B cell (primary cell): ENCODE results near the gene RERE. TPM values are rescaled to one million over a fixed set of nuclear protein-coding genes. Genes with fewer than 3 reads are reported as not detected.

ENCODE experiments used
- ATAC-seq: fragments of 200-7000 bp; cut with Tn5 transposase; one replicate; pipeline ENCODE4 v1.10.0; 2021; ENCODE audit warnings: low read depth, mild to moderate bottlenecking, moderate number of reproducible peaks, moderate library complexity
- CTCF ChIA-PET: fragments of 350-600 bp; sonication (Branson Sonifier 250); formaldehyde crosslinking; loops from one replicate; lab custom pipeline; 2021; ENCODE audit warnings: antibody characterized with exemption, inconsistent platforms; lab: Charles Lee
- POLR2A ChIA-PET: fragments of 350-600 bp; sonication (Branson Sonifier 250); formaldehyde crosslinking; loops from one replicate; lab custom pipeline; 2021; ENCODE audit warnings: antibody characterized with exemption; lab: Charles Lee
- DNase-seq: peaks from one replicate; pipeline ENCODE4 v3.0.0; 2013
- H2AFZ ChIP-seq: 2 replicates; pipeline ENCODE4 v1.6.1; 2012; ENCODE audit warnings: mild to moderate bottlenecking, low read depth, low read length; ENCODE audit not compliant: insufficient read depth, poor library complexity, severe bottlenecking
- H3K27ac ChIP-seq, 2 donors: 1 replicate in 1 of 2; 2 replicates in 1 of 2; pipeline ENCODE4 v1.5.1; 2012 to 2013; ENCODE audit warnings: low read length in 2 of 2, mild to moderate bottlenecking in 2 of 2, moderate library complexity in 1 of 2
- H3K27me3 ChIP-seq, 4 experiments: fragments of 200-600 bp in 1 of 4; sonication (generic) in 1 of 4; replicated peaks in 1 of 4; 1 replicate in 2 of 4; 2 replicates in 2 of 4; pipeline versions ENCODE4 v1.6.1 to v1.7.0; 2013 to 2016; ENCODE audit warnings: low read length in 3 of 4, mild to moderate bottlenecking in 2 of 4, mixed read lengths in 1 of 4, moderate library complexity in 1 of 4; ENCODE audit not compliant: insufficient read depth in 4 of 4, control insufficient read depth in 3 of 4; ENCODE audit errors: control extremely low read depth in 1 of 4
- H3K36me3 ChIP-seq, 2 experiments: replicated peaks in 1 of 2; 1 replicate in 1 of 2; 2 replicates in 1 of 2; pipeline versions ENCODE4 v1.6.1 to v1.7.1; 2013; ENCODE audit warnings: low read length in 1 of 2; ENCODE audit not compliant: insufficient read depth in 2 of 2, control insufficient read depth in 1 of 2; ENCODE audit errors: control extremely low read depth in 1 of 2, extremely low read depth in 1 of 2
- H3K4me1 ChIP-seq, 2 donors: fragments of 200-600 bp in 1 of 2; sonication (generic) in 1 of 2; 1 replicate in 1 of 2; 2 replicates in 1 of 2; pipeline versions ENCODE4 v1.5.1 to v1.6.1; 2013 to 2017; ENCODE audit warnings: low read length in 2 of 2; ENCODE audit not compliant: control insufficient read depth in 2 of 2, insufficient read depth in 2 of 2
- H3K4me2 ChIP-seq: replicated peaks from 2 replicates; pipeline ENCODE3; 2012; ENCODE audit warnings: mild to moderate bottlenecking, low read depth, low read length; ENCODE audit not compliant: poor library complexity, severe bottlenecking
- H3K4me3 ChIP-seq, 5 experiments: fragments of 200-600 bp in 1 of 5; sonication (generic) in 1 of 5; 1 replicate in 3 of 5; 2 replicates in 2 of 5; pipeline versions ENCODE4 v1.5.1 to v1.7.0; 2011 to 2016; ENCODE audit warnings: low read length in 4 of 5, mild to moderate bottlenecking in 4 of 5, low read depth in 2 of 5, control low read depth in 1 of 5, moderate library complexity in 1 of 5; ENCODE audit not compliant: insufficient read depth in 1 of 5; ENCODE audit errors: control extremely low read depth in 1 of 5, extremely low read depth in 1 of 5
- H3K79me2 ChIP-seq: fragments of 200-600 bp; sonication (generic); one replicate; pipeline ENCODE4 v1.6.0; 2016; ENCODE audit warnings: low read length; ENCODE audit not compliant: control insufficient read depth, insufficient read depth
- H3K9ac ChIP-seq: fragments of 200-600 bp; sonication (generic); 2 replicates; pipeline ENCODE4 v1.6.1; 2017; ENCODE audit warnings: mild to moderate bottlenecking, low read length, moderate library complexity
- H3K9me3 ChIP-seq, 3 donors: one replicate each; pipeline versions ENCODE4 v1.6.1 to v1.7.1; 2013; ENCODE audit warnings: low read length in 2 of 3; ENCODE audit not compliant: control insufficient read depth in 2 of 3, insufficient read depth in 1 of 3; ENCODE audit errors: control extremely low read depth in 1 of 3
- H4K20me1 ChIP-seq: 2 replicates; pipeline ENCODE4 v1.6.0; 2012; ENCODE audit warnings: mild to moderate bottlenecking, low read length; ENCODE audit not compliant: insufficient read depth, control insufficient read depth, poor library complexity, severe bottlenecking
- H3K27ac Mint-ChIP-seq: one replicate; pipeline ENCODE4 v1.8.0; 2021; ENCODE audit warnings: mixed read lengths
- H3K27me3 Mint-ChIP-seq: one replicate; pipeline ENCODE4 v1.8.0; 2021; ENCODE audit warnings: mixed read lengths
- H3K4me1 Mint-ChIP-seq: one replicate; pipeline ENCODE4 v1.8.0; 2021; ENCODE audit warnings: mixed read lengths
- H3K4me3 Mint-ChIP-seq: one replicate; pipeline ENCODE4 v1.8.0; 2021; ENCODE audit warnings: mixed read lengths
- H3K9me3 Mint-ChIP-seq: one replicate; pipeline ENCODE4 v1.8.0; 2022; ENCODE audit warnings: mixed read lengths; ENCODE audit not compliant: insufficient read depth
- CTCF ChIP-seq: fragments of 200-600 bp; IDR thresholded peaks from one replicate; pipeline ENCODE4 v1.8.0; 2022; ENCODE audit warnings: antibody characterized with exemption, mild to moderate bottlenecking
- EZH2 ChIP-seq: IDR thresholded peaks from 2 replicates; pipeline ENCODE4 v1.6.1; 2012; ENCODE audit warnings: borderline replicate concordance, low read depth, mild to moderate bottlenecking, moderate library complexity, low read length; ENCODE audit not compliant: insufficient read depth, poor library complexity, severe bottlenecking
- WGBS: methylation state at CpG from one replicate; pipeline ENCODE4 v1.1.5; 2013; ENCODE audit warnings: missing lambda C conversion rate; ENCODE audit not compliant: insufficient coverage; 5-methylcytosine and 5-hydroxymethylcytosine counted together
- intact Hi-C: fragments of 100-400 bp; cut with micrococcal nuclease; formaldehyde crosslinking; loops from one replicate; pipeline ENCODE4 v1.10.0; 2022
- polyA plus RNA-seq: library from polyadenylated mRNA; depleted of rRNA; stranded (reverse); fragments of >200 nt; gene quantifications from 2 replicates; pipeline ENCODE4 v1.2.3, GENCODE V29; 2012
- total RNA-seq, 2 donors: library from RNA; stranded (reverse); fragments of 120-200 nt in 1 of 2; gene quantifications; 1 replicate in 1 of 2; 2 replicates in 1 of 2; pipeline versions ENCODE4 v1.2.3 to v1.2.4, GENCODE V29; 2013 to 2022

RERE gene
- total and polyA plus RNA-seq, 2 donors (not counting 1 experiment from before 2014, with no cell fraction given): 27.3 to 132 TPM

- Histone ChIP-seq H2AFZ (no peak overlapping the region), H4K20me1 (peaks cover 13% of the 10 kb centered on the region), H3K27ac (no peak overlapping the region), H3K4me2 (no peak overlapping the region), H3K27me3 (no peaks in the 10 kb centered on the region), H3K9ac (no peak overlapping the region), H3K9me3 (no peaks in the 10 kb centered on the region), H3K4me3 (no peak overlapping the region), H3K4me1 (peaks cover 18 to 20% of the 10 kb centered on the region in 2 donors), H3K79me2 (peaks cover 95% of the 10 kb centered on the region), H3K36me3 (no peaks in the 10 kb centered on the region)
- TF ChIP-seq CTCF: no peak
- TF ChIP-seq EZH2: no peak
- ChIA-PET CTCF (interaction anchor here (1.0 to 3.6 kb wide), 4 partner anchors 37 to 193 kb away, joined by 3 to 16 read pairs (median 5); no protein-coding TSS in a partner anchor), POLR2A (no interaction called here)
- Mint-ChIP-seq H3K9me3 (no peaks in the 10 kb centered on the region), H3K4me3 (no peak overlapping the region), H3K4me1 (peaks cover 47% of the 10 kb centered on the region), H3K27me3 (no peaks in the 10 kb centered on the region), H3K27ac (no peak overlapping the region)
- intact Hi-C loops: loop anchor here (10.0 kb wide), 2 partner anchors 417 to 1037 kb away; partner anchors contain the start of gene VAMP3
- no peak for ATAC-seq
- WGBS: no CpG with 5 or more reads among the region's 6 CpGs
- no peak for DNase-seq
Observed at GRCh38 chr1:8812081-8812480, 5.4 kb downstream of the RERE start.

GRCh38 chr1:8810987-8811386 is 6.5 kb downstream of the RERE start:
- H3K9me3 Mint-ChIP-seq: no peaks in the 10 kb centered on the region
- Histone ChIP-seq H3K4me3 (no peak overlapping the region), H3K27ac (no peak overlapping the region), H3K9ac (no peak overlapping the region), H3K79me2 (peaks cover 92% of the 10 kb centered on the region), H3K9me3 (no peaks in the 10 kb centered on the region), H3K4me1 (peaks cover 13 to 14% of the 10 kb centered on the region in 2 donors), H3K36me3 (no peaks in the 10 kb centered on the region), H2AFZ (no peak overlapping the region), H3K4me2 (no peak overlapping the region), H3K27me3 (no peaks in the 10 kb centered on the region), H4K20me1 (peaks cover 13% of the 10 kb centered on the region)
- H3K27me3 Mint-ChIP-seq: no peaks in the 10 kb centered on the region
- POLR2A ChIA-PET: no interaction called here
- 93% methylated on average over 3 of the region's 4 CpGs for WGBS
- CTCF ChIA-PET: interaction anchor here (1.0 to 3.6 kb wide), 3 partner anchors 38 to 319 kb away, joined by 3 to 16 read pairs (median 7); no protein-coding TSS in a partner anchor
- peaks cover 38% of the 10 kb centered on the region for H3K4me1 Mint-ChIP-seq
- TF ChIP-seq CTCF: no peak
- no peak for TF ChIP-seq EZH2
- no peak overlapping the region for H3K27ac Mint-ChIP-seq
- no peak overlapping the region for H3K4me3 Mint-ChIP-seq
- ATAC-seq: no peak
- no peak for DNase-seq
- intact Hi-C loops: loop anchor here (10.0 kb wide), 2 partner anchors 416 to 1036 kb away; partner anchors contain the start of gene VAMP3
